ENCODE data around the gene OLFM4. TPM values are rescaled to one million over a fixed set of nuclear protein-coding genes. Genes with fewer than 3 reads are reported as not detected.

OLFM4 gene
- total and polyA plus RNA-seq, 4 donors = 0.39 to 38.8 (median 1.6) TPM

DNA sequence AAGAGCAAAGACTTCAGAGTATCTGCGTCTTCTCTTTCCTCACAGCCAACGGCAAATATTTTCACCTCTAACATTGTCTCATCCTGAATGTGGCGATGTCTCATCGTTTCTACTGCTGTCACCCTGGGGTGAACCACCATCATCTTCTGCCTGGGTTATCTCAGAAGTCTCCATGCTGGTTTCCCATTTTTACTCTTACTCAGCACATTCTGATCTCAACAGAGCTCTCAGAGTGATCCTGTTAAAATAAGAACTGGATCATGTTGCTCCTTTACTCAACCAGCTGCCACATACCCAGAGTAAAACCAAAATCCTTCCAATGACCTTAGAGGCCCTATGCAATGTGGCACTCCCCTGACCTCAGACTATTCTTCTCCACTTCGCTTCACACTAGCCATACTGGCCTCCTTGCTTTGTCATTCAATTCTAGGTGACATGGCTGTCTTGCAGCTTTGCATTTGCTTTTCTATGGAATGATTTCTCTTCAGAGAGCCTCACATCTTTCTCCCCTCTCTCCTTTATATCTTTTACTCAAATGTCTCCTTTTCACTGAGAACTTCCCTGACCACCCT is 7.8 kb upstream of the OLFM4 start:
- Histone ChIP-seq H3K27me3 (ENCODE audit: control insufficient read depth in 1 of 2, insufficient read depth in 2 of 2, low read length in 1 of 2) (no peaks in the 10 kb centered on the region), H3K9me3 (ENCODE audit: control insufficient read depth, low read length) (no peaks in the 10 kb centered on the region), H3K4me1 (ENCODE audit: control insufficient read depth in 1 of 2, insufficient read depth in 2 of 2, low read length in 2 of 2) (no peaks in the 10 kb centered on the region), H3K4me3 (ENCODE audit: low read length in 2 of 2) (no peak overlapping the region), H3K27ac (ENCODE audit: low read depth in 1 of 2, low read length in 2 of 2) (no peak overlapping the region), H3K36me3 (ENCODE audit: control insufficient read depth in 1 of 2, insufficient read depth in 2 of 2, low read length in 1 of 2) (no peaks in the 10 kb centered on the region)
- ATAC-seq (ENCODE audit: low FRiP score) = no peak
- intact Hi-C loops (cut with DNase I) = no loop called here
- DNase-seq = no peak
- WGBS, 2 donors = 84 to 98% methylated on average over 5 of the region's 5 CpGs

DNA sequence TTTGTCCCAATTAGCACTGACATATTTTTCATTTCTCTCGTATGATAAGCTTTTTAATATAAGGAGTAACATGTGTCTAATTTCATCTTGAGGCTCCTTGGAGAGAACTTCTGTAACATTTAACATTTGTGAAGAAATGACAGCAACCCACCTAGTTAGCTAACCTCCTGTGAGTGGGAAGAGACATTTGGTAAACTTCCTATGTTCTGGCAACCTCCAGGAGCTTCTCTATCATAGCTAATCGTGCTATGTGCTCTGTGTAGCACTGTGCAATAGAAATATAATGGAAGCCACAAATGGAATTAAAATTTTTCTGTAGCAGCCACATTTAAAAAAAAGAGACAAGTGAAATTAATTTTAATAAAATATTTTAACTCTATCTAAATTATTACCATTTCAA is 5.4 kb upstream of the OLFM4 start:
- Histone ChIP-seq H3K27me3 (ENCODE audit: control insufficient read depth in 1 of 2, insufficient read depth in 2 of 2, low read length in 1 of 2) (no peaks in the 10 kb centered on the region), H3K27ac (ENCODE audit: low read depth in 1 of 2, low read length in 2 of 2) (no peak overlapping the region), H3K4me1 (ENCODE audit: control insufficient read depth in 1 of 2, insufficient read depth in 2 of 2, low read length in 2 of 2) (no peaks in the 10 kb centered on the region), H3K4me3 (ENCODE audit: low read length in 2 of 2) (no peak overlapping the region), H3K9me3 (ENCODE audit: control insufficient read depth, low read length) (peaks cover 1% of the 10 kb centered on the region), H3K36me3 (ENCODE audit: control insufficient read depth in 1 of 2, insufficient read depth in 2 of 2, low read length in 1 of 2) (no peaks in the 10 kb centered on the region)
- intact Hi-C loops (cut with DNase I) = no loop called here
- no peak for DNase-seq
- no peak for ATAC-seq (ENCODE audit: low FRiP score)
- 71 to 88% methylated on average over 2 of the region's 2 CpGs for WGBS, 2 donors

DNA sequence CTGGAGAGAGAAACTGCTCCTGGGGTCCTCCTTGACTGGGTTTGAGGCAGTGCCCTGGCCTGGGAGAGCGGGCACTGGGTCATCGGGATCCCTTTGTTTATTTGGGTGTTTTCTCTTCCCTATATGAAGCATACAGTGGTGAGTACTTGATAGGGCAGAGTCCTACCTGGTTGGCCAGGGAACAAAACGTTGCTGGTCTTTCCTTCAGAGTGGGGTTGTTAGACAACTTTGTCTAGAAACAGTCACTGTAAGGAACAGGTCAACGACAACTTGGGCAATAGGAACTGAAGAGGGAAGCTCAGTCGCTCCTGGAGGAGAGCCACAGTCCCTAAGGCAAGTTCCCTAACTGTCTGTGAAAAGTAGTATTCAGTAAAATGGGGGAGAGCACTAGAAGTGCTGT is 550 bp upstream of the OLFM4 start:
- H3K36me3 ChIP-seq (ENCODE audit: control insufficient read depth in 1 of 2, insufficient read depth in 2 of 2, low read length in 1 of 2) = no peaks in the 10 kb centered on the region
- no peaks in the 10 kb centered on the region for H3K27me3 ChIP-seq (ENCODE audit: control insufficient read depth in 1 of 2, insufficient read depth in 2 of 2, low read length in 1 of 2)
- WGBS, 2 donors = 84 to 95% methylated on average over 5 of the region's 5 CpGs
- intact Hi-C loops (cut with DNase I) = no loop called here
- no peak overlapping the region for H3K4me3 ChIP-seq (ENCODE audit: low read length in 2 of 2)
- ATAC-seq (ENCODE audit: low FRiP score) (no peak), DNase-seq (no peak)
- H3K4me1 ChIP-seq (ENCODE audit: control insufficient read depth in 1 of 2, insufficient read depth in 2 of 2, low read length in 2 of 2) = no peaks in the 10 kb centered on the region
- H3K27ac ChIP-seq (ENCODE audit: low read depth in 1 of 2, low read length in 2 of 2) = no peak overlapping the region
- H3K9me3 ChIP-seq (ENCODE audit: control insufficient read depth, low read length) = peaks cover 1% of the 10 kb centered on the region

DNA sequence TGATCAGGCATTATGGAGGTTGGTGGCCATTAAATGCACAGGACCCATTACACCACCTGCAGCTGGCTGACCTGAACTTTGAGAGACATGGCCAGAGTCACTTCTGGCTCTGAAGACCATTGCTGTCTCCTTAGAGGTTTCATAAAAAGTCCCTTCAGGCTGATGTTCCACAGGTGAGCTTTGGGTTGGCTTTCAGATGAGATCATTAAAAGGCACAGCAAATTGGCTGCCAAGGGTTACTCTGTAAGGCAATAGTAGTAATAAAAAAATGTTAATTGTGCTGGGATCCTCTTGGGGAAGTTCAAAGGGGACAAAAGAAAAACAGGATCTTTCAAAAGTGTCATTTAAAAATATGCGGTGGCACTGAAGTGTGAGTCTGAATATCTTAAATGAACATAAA is 4.2 kb downstream of the OLFM4 start:
- H3K4me1 ChIP-seq (ENCODE audit: control insufficient read depth in 1 of 2, insufficient read depth in 2 of 2, low read length in 2 of 2) = peaks cover 0 to 2% of the 10 kb centered on the region in 2 donors
- intact Hi-C loops (cut with DNase I) = no loop called here
- H3K36me3 ChIP-seq (ENCODE audit: control insufficient read depth in 1 of 2, insufficient read depth in 2 of 2, low read length in 1 of 2) = no peaks in the 10 kb centered on the region
- no peak for DNase-seq
- H3K9me3 ChIP-seq (ENCODE audit: control insufficient read depth, low read length) = peaks cover 1% of the 10 kb centered on the region
- 0 to 88% methylated on average over 1 of the region's 1 CpG for WGBS, 2 donors
- H3K27me3 ChIP-seq (ENCODE audit: control insufficient read depth in 1 of 2, insufficient read depth in 2 of 2, low read length in 1 of 2) = no peaks in the 10 kb centered on the region
- H3K4me3 ChIP-seq (ENCODE audit: low read length in 2 of 2) = no peak overlapping the region
- ATAC-seq (ENCODE audit: low FRiP score) = no peak
- H3K27ac ChIP-seq (ENCODE audit: low read depth in 1 of 2, low read length in 2 of 2) = no peak overlapping the region

DNA sequence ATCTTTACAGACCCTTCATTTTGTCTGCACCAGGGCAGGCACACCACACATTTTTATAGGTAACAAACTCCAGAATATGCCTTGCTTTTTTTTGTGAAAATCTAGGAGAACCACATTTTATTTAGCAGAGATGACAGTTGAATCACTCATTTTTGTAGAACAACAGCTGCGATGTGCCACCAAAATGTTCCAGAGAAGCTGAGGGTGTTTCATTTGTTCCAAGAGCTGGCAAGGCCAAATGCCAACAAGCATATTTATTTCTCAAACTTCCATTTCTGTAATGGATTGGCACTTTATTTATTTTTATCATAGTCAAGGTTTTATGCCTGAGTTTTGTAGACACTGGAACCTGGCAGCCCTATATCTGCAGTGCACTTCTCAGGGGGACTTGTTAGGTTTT is 10.4 kb downstream of the OLFM4 start:
- Histone ChIP-seq H3K9me3 (ENCODE audit: control insufficient read depth, low read length) (no peaks in the 10 kb centered on the region), H3K27me3 (ENCODE audit: control insufficient read depth in 1 of 2, insufficient read depth in 2 of 2, low read length in 1 of 2) (no peaks in the 10 kb centered on the region), H3K27ac (ENCODE audit: low read depth in 1 of 2, low read length in 2 of 2) (no peak overlapping the region), H3K4me1 (ENCODE audit: control insufficient read depth in 1 of 2, insufficient read depth in 2 of 2, low read length in 2 of 2) (peaks cover 0 to 3% of the 10 kb centered on the region in 2 donors), H3K36me3 (ENCODE audit: control insufficient read depth in 1 of 2, insufficient read depth in 2 of 2, low read length in 1 of 2) (no peaks in the 10 kb centered on the region), H3K4me3 (ENCODE audit: low read length in 2 of 2) (no peak overlapping the region)
- no peak for ATAC-seq (ENCODE audit: low FRiP score)
- no peak for DNase-seq
- 0 to 6% methylated on average over 1 of the region's 1 CpG for WGBS, 2 donors
- intact Hi-C loops (cut with DNase I) = no loop called here

DNA sequence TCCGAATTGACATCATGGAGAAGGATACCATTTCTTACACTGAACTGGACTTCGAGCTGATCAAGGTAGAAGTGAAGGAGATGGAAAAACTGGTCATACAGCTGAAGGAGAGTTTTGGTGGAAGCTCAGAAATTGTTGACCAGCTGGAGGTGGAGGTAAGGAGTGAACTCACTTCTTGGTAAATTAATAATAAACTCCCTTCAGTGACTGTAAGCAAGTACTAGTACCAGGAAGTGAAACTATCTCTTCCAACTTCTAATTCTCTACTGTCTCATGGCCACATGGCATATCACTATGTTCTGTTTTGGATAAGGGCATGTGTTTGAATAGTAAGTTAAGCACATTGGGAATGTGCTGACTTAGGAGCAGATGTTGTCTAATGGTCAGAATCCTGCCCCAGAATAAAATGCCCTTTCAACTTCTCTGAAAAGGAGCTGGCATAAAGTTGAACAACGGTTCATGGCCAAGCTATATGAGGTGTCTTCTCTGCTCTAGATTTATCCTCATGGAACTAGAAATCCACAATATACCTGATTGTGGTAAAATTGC is 13.4 kb downstream of the OLFM4 start:
- no peaks in the 10 kb centered on the region for H3K36me3 ChIP-seq (ENCODE audit: control insufficient read depth in 1 of 2, insufficient read depth in 2 of 2, low read length in 1 of 2)
- no peak overlapping the region for H3K4me3 ChIP-seq (ENCODE audit: low read length in 2 of 2)
- no peaks in the 10 kb centered on the region for H3K9me3 ChIP-seq (ENCODE audit: control insufficient read depth, low read length)
- H3K4me1 ChIP-seq (ENCODE audit: control insufficient read depth in 1 of 2, insufficient read depth in 2 of 2, low read length in 2 of 2) = peaks cover 0 to 7% of the 10 kb centered on the region in 2 donors
- no peak for DNase-seq
- no peak for ATAC-seq (ENCODE audit: low FRiP score)
- intact Hi-C loops (cut with DNase I) = no loop called here
- peaks cover 0 to 1% of the 10 kb centered on the region in 2 donors for H3K27me3 ChIP-seq (ENCODE audit: control insufficient read depth in 1 of 2, insufficient read depth in 2 of 2, low read length in 1 of 2)
- WGBS, 2 donors = 62 to 73% methylated on average over 3 of the region's 3 CpGs
- no peak overlapping the region for H3K27ac ChIP-seq (ENCODE audit: low read depth in 1 of 2, low read length in 2 of 2)

DNA sequence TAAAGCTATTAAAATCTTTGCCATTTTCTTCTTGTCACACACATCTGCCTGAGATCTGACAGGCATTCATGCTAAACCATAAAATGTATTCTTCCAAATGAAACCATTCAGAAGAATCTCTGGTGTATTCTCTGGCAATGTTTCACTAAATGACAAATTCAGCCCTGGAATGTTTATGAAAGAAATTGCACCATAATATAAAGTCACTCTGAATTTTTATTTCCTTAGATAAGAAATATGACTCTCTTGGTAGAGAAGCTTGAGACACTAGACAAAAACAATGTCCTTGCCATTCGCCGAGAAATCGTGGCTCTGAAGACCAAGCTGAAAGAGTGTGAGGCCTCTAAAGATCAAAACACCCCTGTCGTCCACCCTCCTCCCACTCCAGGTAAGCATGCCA is 14.3 kb downstream of the OLFM4 start:
- Histone ChIP-seq H3K27me3 (ENCODE audit: control insufficient read depth in 1 of 2, insufficient read depth in 2 of 2, low read length in 1 of 2) (peaks cover 0 to 1% of the 10 kb centered on the region in 2 donors), H3K27ac (ENCODE audit: low read depth in 1 of 2, low read length in 2 of 2) (peak overlapping the region in 1 of 2 donors; percentile 30), H3K4me1 (ENCODE audit: control insufficient read depth in 1 of 2, insufficient read depth in 2 of 2, low read length in 2 of 2) (peaks cover 0 to 5% of the 10 kb centered on the region in 2 donors), H3K4me3 (ENCODE audit: low read length in 2 of 2) (no peak overlapping the region), H3K9me3 (ENCODE audit: control insufficient read depth, low read length) (peaks cover 2% of the 10 kb centered on the region), H3K36me3 (ENCODE audit: control insufficient read depth in 1 of 2, insufficient read depth in 2 of 2, low read length in 1 of 2) (no peaks in the 10 kb centered on the region)
- DNase-seq (no peak), ATAC-seq (ENCODE audit: low FRiP score) (no peak)
- 3 to 7% methylated on average over 4 of the region's 4 CpGs for WGBS, 2 donors
- intact Hi-C loops (cut with DNase I) = no loop called here

DNA sequence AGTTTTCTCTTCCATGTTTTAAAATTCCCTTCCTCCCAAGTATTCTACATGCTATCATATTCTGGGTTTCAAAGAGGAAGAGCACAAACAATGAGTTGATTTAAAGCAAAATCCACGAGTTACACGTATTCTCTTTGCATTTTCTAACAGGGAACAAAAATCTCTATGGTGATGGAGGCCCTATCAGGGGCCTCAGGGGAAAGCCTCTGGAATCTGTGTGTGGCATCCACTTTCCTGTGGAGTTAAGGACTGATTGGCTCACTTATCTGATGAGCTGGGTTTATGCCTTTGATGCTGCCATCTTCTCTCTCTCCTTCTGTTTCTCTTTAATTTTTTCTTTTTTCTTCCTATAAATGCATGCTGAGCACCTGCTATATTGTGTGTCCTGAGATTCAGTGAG is 14.8 kb downstream of the OLFM4 start:
- intact Hi-C loops (cut with DNase I) = no loop called here
- Histone ChIP-seq H3K4me1 (ENCODE audit: control insufficient read depth in 1 of 2, insufficient read depth in 2 of 2, low read length in 2 of 2) (peaks cover 0 to 5% of the 10 kb centered on the region in 2 donors), H3K4me3 (ENCODE audit: low read length in 2 of 2) (peak overlapping the region in 1 of 2 donors; percentile 4), H3K27ac (ENCODE audit: low read depth in 1 of 2, low read length in 2 of 2) (peak overlapping the region in 1 of 2 donors; percentile 30), H3K27me3 (ENCODE audit: control insufficient read depth in 1 of 2, insufficient read depth in 2 of 2, low read length in 1 of 2) (peaks cover 0 to 1% of the 10 kb centered on the region in 2 donors), H3K36me3 (ENCODE audit: control insufficient read depth in 1 of 2, insufficient read depth in 2 of 2, low read length in 1 of 2) (no peaks in the 10 kb centered on the region), H3K9me3 (ENCODE audit: control insufficient read depth, low read length) (peaks cover 2% of the 10 kb centered on the region)
- DNase-seq (no peak), ATAC-seq (ENCODE audit: low FRiP score) (no peak)
- 14 to 39% methylated on average over 2 of the region's 2 CpGs for WGBS, 2 donors

DNA sequence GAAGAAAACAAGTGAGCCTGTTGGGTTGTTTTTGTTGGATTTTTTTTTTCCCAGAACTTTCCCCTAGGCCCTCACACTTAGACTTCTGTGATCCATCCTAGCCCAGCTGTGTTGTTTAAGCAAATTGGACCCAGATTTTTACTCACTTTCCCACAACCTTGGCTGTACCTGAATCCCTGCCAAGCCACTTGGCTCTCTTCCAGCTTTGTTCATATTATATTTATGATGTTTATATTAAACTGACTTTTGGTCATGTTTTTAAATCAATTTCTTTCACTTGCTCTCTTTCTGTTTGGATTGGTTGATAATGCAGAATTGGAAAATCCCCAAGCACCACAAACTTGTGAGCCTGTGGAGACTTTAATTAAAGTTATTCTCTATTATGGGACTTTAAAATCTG is 16.6 kb downstream of the OLFM4 start:
- ATAC-seq (ENCODE audit: low FRiP score) (no peak), DNase-seq (no peak)
- Histone ChIP-seq H3K36me3 (ENCODE audit: control insufficient read depth in 1 of 2, insufficient read depth in 2 of 2, low read length in 1 of 2) (no peaks in the 10 kb centered on the region), H3K9me3 (ENCODE audit: control insufficient read depth, low read length) (peaks cover 2% of the 10 kb centered on the region), H3K27ac (ENCODE audit: low read depth in 1 of 2, low read length in 2 of 2) (no peak overlapping the region), H3K27me3 (ENCODE audit: control insufficient read depth in 1 of 2, insufficient read depth in 2 of 2, low read length in 1 of 2) (peaks cover 0 to 1% of the 10 kb centered on the region in 2 donors), H3K4me1 (ENCODE audit: control insufficient read depth in 1 of 2, insufficient read depth in 2 of 2, low read length in 2 of 2) (peaks cover 0 to 5% of the 10 kb centered on the region in 2 donors), H3K4me3 (ENCODE audit: low read length in 2 of 2) (no peak overlapping the region)
- intact Hi-C loops (cut with DNase I) = no loop called here
